Coronary artery (tissue), 2 donors: ENCODE measurements around the gene TALDO1.

Source experiments
- DNase-seq: peaks from one replicate; pipeline ENCODE4 v3.0.0-alpha.2; 2017; ENCODE audit warnings: low spot score
- H3K27ac ChIP-seq, 2 donors: fragments of 200-600 bp; sonication (generic); one replicate each; pipeline ENCODE4 v1.5.1; 2016 to 2019
- H3K4me3 ChIP-seq: fragments of 200-600 bp; sonication (generic); 2 replicates; pipeline ENCODE4 v1.5.1; 2016; ENCODE audit warnings: mild to moderate bottlenecking, moderate library complexity
- TF ChIP-seq, protein P1 (sequence below): fragments of 200-600 bp; sonication (generic); IDR thresholded peaks from one replicate; pipeline ENCODE4 v1.5.1; 2019; ENCODE audit warnings: antibody characterized with exemption

Gene TALDO1

DNA sequence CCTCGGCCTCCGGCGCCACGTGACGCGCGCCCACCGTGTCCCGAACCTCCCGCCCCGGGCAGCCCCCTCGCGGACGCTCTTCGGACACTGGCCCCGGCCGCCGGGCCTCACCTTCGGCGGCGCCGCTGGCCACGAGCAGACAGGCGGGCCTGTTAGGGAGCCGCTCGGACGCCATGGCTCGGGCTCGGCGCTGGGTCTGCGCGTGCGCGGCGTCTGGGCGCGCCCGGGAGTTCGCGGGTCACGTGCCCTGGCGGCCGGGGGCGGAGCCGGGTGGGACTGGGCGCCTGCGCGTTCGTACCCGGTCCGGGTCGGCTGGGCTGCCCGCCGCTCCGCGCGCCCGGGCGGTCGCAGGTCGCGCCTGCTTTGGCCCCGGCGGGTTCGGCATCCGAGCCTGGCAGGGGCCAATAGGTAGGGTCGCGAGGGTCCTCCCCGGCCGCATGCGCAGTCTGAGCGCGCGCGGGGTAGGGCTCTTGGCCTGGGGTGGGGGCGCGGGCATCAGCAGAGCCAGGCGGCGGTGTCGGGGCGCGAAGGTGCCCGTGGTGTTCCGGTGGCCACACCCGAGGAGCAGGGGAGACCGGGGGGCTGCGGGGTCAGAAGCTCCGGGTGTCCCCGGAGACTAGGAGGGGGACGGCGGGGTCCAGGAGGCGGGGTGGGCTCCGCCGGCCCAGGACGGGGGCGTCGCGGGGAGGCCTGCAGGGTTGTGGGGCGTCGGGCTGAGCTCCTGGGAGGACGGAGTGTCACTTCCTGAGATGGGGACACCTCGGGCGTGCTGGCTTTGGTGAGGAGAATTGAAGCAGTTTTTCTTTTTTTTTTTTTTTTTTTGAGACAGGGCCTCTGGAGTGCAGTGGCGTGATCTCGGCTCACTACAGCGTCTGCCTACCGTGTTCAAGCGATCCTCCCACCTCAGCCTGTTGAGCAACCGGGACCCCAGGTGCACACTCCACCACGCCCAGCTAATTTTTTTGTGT is 30.3 kb downstream of the TALDO1 start, which contains the start of gene GATD1:
GATD1 (minus strand) TSS at position 200 of the 968 bp plus-strand sequence; CDS start at position 175, 25 bp downstream.
- H3K27ac ChIP-seq, result peak within 1 kb of the TSS; percentile 63 to 82
- TF ChIP-seq, protein P1, sequence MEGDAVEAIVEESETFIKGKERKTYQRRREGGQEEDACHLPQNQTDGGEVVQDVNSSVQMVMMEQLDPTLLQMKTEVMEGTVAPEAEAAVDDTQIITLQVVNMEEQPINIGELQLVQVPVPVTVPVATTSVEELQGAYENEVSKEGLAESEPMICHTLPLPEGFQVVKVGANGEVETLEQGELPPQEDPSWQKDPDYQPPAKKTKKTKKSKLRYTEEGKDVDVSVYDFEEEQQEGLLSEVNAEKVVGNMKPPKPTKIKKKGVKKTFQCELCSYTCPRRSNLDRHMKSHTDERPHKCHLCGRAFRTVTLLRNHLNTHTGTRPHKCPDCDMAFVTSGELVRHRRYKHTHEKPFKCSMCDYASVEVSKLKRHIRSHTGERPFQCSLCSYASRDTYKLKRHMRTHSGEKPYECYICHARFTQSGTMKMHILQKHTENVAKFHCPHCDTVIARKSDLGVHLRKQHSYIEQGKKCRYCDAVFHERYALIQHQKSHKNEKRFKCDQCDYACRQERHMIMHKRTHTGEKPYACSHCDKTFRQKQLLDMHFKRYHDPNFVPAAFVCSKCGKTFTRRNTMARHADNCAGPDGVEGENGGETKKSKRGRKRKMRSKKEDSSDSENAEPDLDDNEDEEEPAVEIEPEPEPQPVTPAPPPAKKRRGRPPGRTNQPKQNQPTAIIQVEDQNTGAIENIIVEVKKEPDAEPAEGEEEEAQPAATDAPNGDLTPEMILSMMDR, result no peak
- peak within 1 kb of the TSS; percentile 95 for H3K4me3 ChIP-seq
- peak; percentile 91 for DNase-seq

DNA sequence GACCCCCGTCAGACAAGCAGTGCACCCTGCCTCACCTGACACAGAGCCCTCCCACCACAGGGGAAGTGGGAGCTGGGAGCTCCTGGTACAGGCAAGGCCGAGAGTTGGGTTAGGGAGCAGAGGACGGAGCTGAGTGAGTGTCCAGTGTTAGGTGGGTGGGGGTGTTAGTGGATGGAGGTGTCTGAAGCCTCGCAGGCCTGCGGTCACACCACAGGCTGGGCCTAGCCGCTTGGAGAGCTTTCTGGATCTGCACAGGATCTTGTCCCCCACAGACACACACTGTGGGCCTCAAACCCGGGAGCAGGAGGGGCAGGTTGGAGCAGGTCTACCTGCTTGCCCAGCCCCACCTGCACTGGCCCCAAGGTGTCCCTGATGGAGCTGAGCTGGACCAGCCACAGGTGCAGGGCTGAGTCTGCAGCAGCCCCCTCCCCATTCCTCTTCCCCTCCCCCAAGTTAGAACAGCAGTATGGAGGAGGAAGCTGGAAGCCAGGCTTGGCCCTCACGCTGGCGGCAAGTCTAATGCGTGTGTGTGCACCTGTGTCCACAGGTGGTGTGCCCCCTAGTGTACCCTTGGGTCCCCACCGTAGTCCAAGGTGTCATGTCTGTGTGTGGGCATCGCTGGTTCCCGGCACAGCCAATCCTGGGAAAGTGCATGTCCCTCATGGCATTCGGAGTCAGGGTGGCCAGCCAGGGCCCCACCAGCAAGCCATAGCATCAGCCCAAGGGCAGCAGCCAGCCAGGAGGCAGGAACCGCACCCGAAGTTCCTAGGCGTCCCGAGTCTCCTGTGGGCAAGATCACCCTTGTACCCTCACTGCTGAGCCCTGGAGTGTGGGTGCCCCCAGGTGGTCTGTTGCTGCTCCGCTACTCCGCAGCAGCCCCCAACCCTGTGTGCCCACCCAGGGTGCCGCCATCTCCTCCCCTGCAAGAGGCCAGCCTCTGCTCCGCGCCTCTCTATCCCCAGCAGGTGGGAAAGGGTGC is 32.0 kb downstream of the TALDO1 start:
- H3K27ac ChIP-seq, result no peak overlapping the region
- H3K4me3 ChIP-seq, result no peak overlapping the region
- TF ChIP-seq, protein P1, result no peak
- DNase-seq, result no peak

DNA sequence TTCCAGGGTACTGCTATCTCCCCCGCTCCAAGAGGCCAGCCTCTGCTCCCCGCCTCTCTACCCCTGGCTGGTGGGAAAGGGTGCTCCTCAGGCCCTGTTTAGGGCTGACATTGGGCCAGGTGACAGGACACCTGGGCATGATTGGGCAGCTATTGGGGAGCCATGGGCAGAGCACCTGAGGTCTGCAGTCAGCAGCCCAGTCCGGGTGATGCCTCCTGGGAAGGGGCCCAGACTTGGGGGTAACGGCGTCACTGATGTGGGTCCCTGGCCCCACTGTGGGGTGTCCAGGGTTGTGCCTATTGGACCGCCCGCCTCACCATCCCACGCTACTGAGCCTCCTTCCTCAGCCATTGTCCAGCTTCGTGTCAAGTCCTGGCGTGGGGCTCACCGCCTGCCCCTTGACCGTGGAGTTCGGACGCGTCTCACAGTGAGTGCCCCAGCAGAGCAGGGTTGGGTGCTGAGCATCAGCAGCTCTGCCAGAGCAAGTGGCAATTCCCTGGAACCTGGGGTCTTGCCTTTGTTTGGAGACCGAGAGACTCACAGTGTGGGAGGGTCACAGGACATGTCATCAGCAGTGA is 32.8 kb downstream of the TALDO1 start:
- DNase-seq, result no peak
- TF ChIP-seq, protein P1, result no peak

DNA sequence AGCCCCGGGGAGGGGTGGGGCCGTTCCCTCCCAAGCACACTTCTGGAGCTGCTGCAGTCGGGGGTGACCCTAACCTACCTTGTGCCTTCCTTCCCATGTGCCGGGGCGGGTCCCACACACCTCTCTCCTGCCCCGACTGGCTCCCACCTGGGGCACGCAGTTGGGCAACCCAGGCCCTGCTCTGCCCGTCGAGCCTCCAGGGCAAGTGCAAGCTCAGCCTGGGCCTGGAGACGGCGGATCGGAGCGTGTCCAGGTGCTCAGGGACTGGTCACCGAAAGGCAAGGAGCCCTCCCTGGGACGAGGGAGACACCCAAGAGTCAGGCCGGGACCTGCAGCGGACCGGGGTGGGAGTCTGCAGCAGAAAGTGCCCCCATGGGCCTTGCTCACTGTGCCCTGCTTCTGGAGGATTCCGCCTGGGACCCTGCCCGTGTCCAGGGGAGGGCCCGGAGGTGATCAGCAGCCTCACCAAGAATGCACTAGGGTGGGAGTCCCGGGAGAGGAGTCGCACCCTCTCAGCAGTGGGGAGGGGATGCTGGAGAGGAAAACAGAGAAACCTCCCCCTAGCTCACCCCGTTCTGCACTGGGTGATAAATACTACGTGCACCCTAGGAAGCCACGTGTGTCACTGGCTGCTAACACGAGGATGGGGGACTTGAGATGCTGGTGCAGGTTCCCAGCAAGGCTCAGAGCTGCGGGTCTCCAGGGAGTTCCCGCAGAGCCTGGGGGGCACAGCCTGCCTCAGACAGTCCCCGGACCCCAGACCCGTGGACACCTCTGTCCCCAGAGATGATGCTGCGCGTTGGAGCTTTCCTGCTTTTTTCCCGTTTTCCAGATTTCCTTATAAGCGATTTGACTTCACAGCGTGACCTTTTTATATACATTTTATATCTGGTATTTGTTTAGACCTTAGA is 35.3 kb downstream of the TALDO1 start:
- H3K27ac ChIP-seq, result no peak overlapping the region
- no peak overlapping the region for H3K4me3 ChIP-seq
- no peak for DNase-seq
- TF ChIP-seq, protein P1, result no peak

More for the DNA sequence above, 32.8 kb downstream of the TALDO1 start:
- Histone ChIP-seq H3K27ac (no peak overlapping the region), H3K4me3 (no peak overlapping the region)

DNA sequence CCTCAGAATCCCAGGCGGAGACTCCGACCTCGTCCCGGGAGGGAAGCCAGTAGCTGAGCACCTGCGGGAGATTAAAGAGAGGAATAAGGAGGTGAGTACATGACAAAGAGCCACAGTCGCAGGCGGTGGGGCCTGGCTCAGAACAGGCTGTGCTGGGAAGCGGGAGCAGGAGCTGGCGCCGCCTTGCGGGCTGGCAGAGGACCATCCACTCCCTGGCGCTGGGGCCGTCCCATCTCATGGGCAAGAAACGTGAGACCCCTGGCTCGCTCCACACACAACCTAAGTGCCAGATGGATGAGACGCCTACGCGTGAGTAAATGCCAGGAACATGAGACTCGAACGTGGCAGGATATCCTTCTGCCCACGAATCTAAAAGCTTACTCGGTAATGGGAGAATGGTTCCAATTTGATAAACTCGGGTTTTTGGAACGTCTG is 36.3 kb downstream of the TALDO1 start:
- DNase-seq, result no peak
- peak overlapping the region; percentile 30 for H3K4me3 ChIP-seq
- peak overlapping the region in 1 of 2 donors; percentile 26 for H3K27ac ChIP-seq
- TF ChIP-seq, protein P1, result peak; percentile 49
